IMR-90 (cell line): ENCODE results near the gene CYB5B. TPM values are rescaled to one million over a fixed set of nuclear protein-coding genes. Genes with fewer than 3 reads are reported as not detected.
A peak's percentile ranks its signal among the peaks of the same experiment; 100 is the strongest.

Source experiments
- ATAC-seq: fragments of 200-7000 bp; cut with Tn5 transposase; 2 replicates; pipeline ENCODE4 v1.9.1; 2020; ENCODE audit warnings: low read depth, mild to moderate bottlenecking, moderate library complexity
- BruUV-seq: library from RNA; stranded (reverse); fragments of 400-500 nt; replicated peaks from 2 replicates; lab custom pipeline; 2021; lab: Mats Ljungman, UMichigan
- CTCF ChIA-PET: fragments of 300-600 bp; formaldehyde crosslinking; extraction: SDS; loops from one replicate; lab custom pipeline; 2021; ENCODE audit warnings: antibody characterized with exemption; lab: Yijun Ruan, JAX
- POLR2A ChIA-PET: fragments of 300-600 bp; sonication (Branson Sonifier 250); formaldehyde crosslinking; loops from one replicate; lab custom pipeline; 2022; ENCODE audit warnings: antibody characterized with exemption; ENCODE audit not compliant: unreplicated experiment; lab: Charles Lee
- DNase-seq: peaks from one replicate; pipeline ENCODE4 v3.0.0; 2013
- H2AFZ ChIP-seq: replicated peaks from 2 replicates; pipeline ENCODE3; 2013; ENCODE audit warnings: low read length, mild to moderate bottlenecking; ENCODE audit not compliant: poor library complexity
- H2AK5ac ChIP-seq: 2 replicates; pipeline ENCODE4 v1.6.1; 2013; ENCODE audit warnings: low read depth, low read length, inconsistent platforms
- H2AK9ac ChIP-seq: replicated peaks from 2 replicates; pipeline ENCODE3; 2013; ENCODE audit warnings: mild to moderate bottlenecking, low read depth, low read length, moderate library complexity; ENCODE audit not compliant: poor library complexity
- H2BK120ac ChIP-seq: 2 replicates; pipeline ENCODE4 v1.6.1; 2013; ENCODE audit warnings: low read depth, low read length, inconsistent platforms
- H2BK15ac ChIP-seq: 3 replicates; pipeline ENCODE4 v1.6.1; 2013; ENCODE audit warnings: low read depth, low read length, inconsistent platforms
- H2BK20ac ChIP-seq: 2 replicates; pipeline ENCODE4 v1.6.1; 2013; ENCODE audit warnings: low read depth, mild to moderate bottlenecking, inconsistent platforms, low read length, moderate library complexity
- H2BK5ac ChIP-seq: 2 replicates; pipeline ENCODE4 v1.6.1; 2013; ENCODE audit warnings: mild to moderate bottlenecking, low read depth, low read length, inconsistent platforms; ENCODE audit not compliant: poor library complexity, severe bottlenecking
- H3K14ac ChIP-seq: replicated peaks from 2 replicates; pipeline ENCODE4 v1.6.1; 2013; ENCODE audit warnings: low read depth, low read length, inconsistent platforms
- H3K18ac ChIP-seq: 2 replicates; pipeline ENCODE4 v1.6.1; 2013; ENCODE audit warnings: low read depth, low read length, control low read depth
- H3K23ac ChIP-seq: 2 replicates; pipeline ENCODE4 v1.6.1; 2013; ENCODE audit warnings: low read depth, low read length, inconsistent platforms
- H3K27ac ChIP-seq: 2 replicates; pipeline ENCODE4 v1.5.1; 2013; ENCODE audit warnings: mild to moderate bottlenecking, control low read depth, low read length; ENCODE audit not compliant: insufficient read depth
- H3K27me3 ChIP-seq: 2 replicates; pipeline ENCODE4 v1.6.1; 2013; ENCODE audit warnings: low read length; ENCODE audit not compliant: control insufficient read depth, insufficient read depth
- H3K36me3 ChIP-seq: 2 replicates; pipeline ENCODE4 v1.6.1; 2013; ENCODE audit warnings: low read length, mixed read lengths; ENCODE audit not compliant: control insufficient read depth, insufficient read depth
- H3K4ac ChIP-seq: 2 replicates; pipeline ENCODE4 v1.6.1; 2013; ENCODE audit warnings: low read depth, low read length, inconsistent platforms
- H3K4me1 ChIP-seq: 2 replicates; pipeline ENCODE4 v1.6.1; 2013; ENCODE audit warnings: low read length, mixed read lengths; ENCODE audit not compliant: control insufficient read depth, insufficient read depth
- H3K4me2 ChIP-seq: 2 replicates; pipeline ENCODE4 v1.6.1; 2013; ENCODE audit warnings: low read depth, mild to moderate bottlenecking, control low read depth, low read length, moderate library complexity
- H3K4me3 ChIP-seq: 2 replicates; pipeline ENCODE4 v1.5.1; 2013; ENCODE audit warnings: low read depth, mild to moderate bottlenecking, control low read depth, low read length, moderate library complexity; ENCODE audit not compliant: insufficient read depth
- H3K56ac ChIP-seq: 2 replicates; pipeline ENCODE4 v1.6.1; 2013; ENCODE audit warnings: low read length, inconsistent platforms; ENCODE audit not compliant: insufficient read depth; ENCODE audit errors: extremely low read depth
- H3K79me1 ChIP-seq, 2 experiments: 2 replicates each; pipeline ENCODE4 v1.6.1; 2013; ENCODE audit warnings: low read length in 2 of 2, inconsistent platforms in 1 of 2, low read depth in 1 of 2
- H3K9ac ChIP-seq: 2 replicates; pipeline ENCODE4 v1.6.1; 2013; ENCODE audit warnings: low read depth, low read length, control low read depth
- H3K9me1 ChIP-seq: 2 replicates; pipeline ENCODE4 v1.6.1; 2013; ENCODE audit warnings: low read length, inconsistent platforms; ENCODE audit not compliant: insufficient read depth
- H3K9me3 ChIP-seq: 2 replicates; pipeline ENCODE4 v1.6.1; 2013; ENCODE audit warnings: low read length; ENCODE audit not compliant: control insufficient read depth, insufficient read depth
- H4K20me1 ChIP-seq: 2 replicates; pipeline ENCODE4 v1.6.1; 2013; ENCODE audit warnings: low read length, inconsistent platforms; ENCODE audit not compliant: insufficient read depth
- H4K5ac ChIP-seq: 2 replicates; pipeline ENCODE4 v1.6.1; 2013; ENCODE audit warnings: mild to moderate bottlenecking, low read depth, low read length, control low read depth
- H4K8ac ChIP-seq, 2 experiments: 2 replicates each; pipeline ENCODE4 v1.6.1; 2013; ENCODE audit warnings: low read depth in 2 of 2, low read length in 2 of 2, control low read depth in 1 of 2, inconsistent platforms in 1 of 2
- H4K91ac ChIP-seq: 2 replicates; pipeline ENCODE4 v1.6.1; 2013; ENCODE audit warnings: low read depth, low read length, inconsistent platforms; ENCODE audit not compliant: insufficient read depth
- CEBPB ChIP-seq: IDR thresholded peaks from 2 replicates; pipeline ENCODE4 v1.6.1; 2012; ENCODE audit warnings: low read depth, low read length, improper control_type of control experiment
- CHD1 ChIP-seq: IDR thresholded peaks from 2 replicates; pipeline ENCODE4 v1.6.1; 2012; ENCODE audit warnings: low read depth, low read length, improper control_type of control experiment
- CTCF ChIP-seq: conservative IDR thresholded peaks from 2 replicates; pipeline ENCODE4 v1.5.1; 2012; ENCODE audit warnings: mild to moderate bottlenecking, low read depth, low read length, improper control_type of control experiment
- MXI1 ChIP-seq: IDR thresholded peaks from 2 replicates; pipeline ENCODE4 v1.6.1; 2012; ENCODE audit warnings: low read depth, mild to moderate bottlenecking, low read length, moderate library complexity, borderline replicate concordance
- POLR2A ChIP-seq: IDR thresholded peaks from 2 replicates; pipeline ENCODE4 v1.6.1; 2012; ENCODE audit warnings: mild to moderate bottlenecking, low read depth, low read length
- RCOR1 ChIP-seq: IDR thresholded peaks from 2 replicates; pipeline ENCODE4 v1.6.1; 2012; ENCODE audit warnings: mild to moderate bottlenecking, low read length, improper control_type of control experiment; ENCODE audit not compliant: insufficient replicate concordance
- RFX5 ChIP-seq: IDR thresholded peaks from 2 replicates; pipeline ENCODE4 v1.8.0; 2012; ENCODE audit warnings: low read depth, mild to moderate bottlenecking, low read length, moderate library complexity
- SMC3 ChIP-seq: fragments of 150-350 bp; IDR thresholded peaks from 2 replicates; pipeline ENCODE4 v1.6.1; 2016; ENCODE audit warnings: low read depth, mild to moderate bottlenecking, antibody characterized with exemption, low read length, moderate library complexity
- USF2 ChIP-seq: fragments of 150-350 bp; IDR thresholded peaks from 2 replicates; pipeline ENCODE4 v1.6.1; 2017; ENCODE audit warnings: mild to moderate bottlenecking, antibody characterized with exemption, low read length, low read depth
- WGBS, 2 experiments: methylation state at CpG; one replicate each; pipeline versions ENCODE4 v1.1.5 to v1.1.7; 2013; ENCODE audit warnings: missing lambda C conversion rate in 2 of 2; ENCODE audit not compliant: insufficient read length in 1 of 2; ENCODE audit errors: extremely low coverage in 2 of 2; 5-methylcytosine and 5-hydroxymethylcytosine counted together
- dilution Hi-C: fragments of 300-500 bp; cut with HindIII; formaldehyde crosslinking; loops from one replicate; pipeline ENCODE4 v1.14.3; 2018; ENCODE audit warnings: low sequenced_read_pairs; ENCODE audit not compliant: unreplicated experiment
- in situ Hi-C: fragments of 300-500 bp; cut with MboI; formaldehyde crosslinking; loops from 3 replicates; pipeline ENCODE4 v1.14.3; 2019; ENCODE audit warnings: low sequenced_read_pairs, inconsistent platforms, mixed read lengths
- intact Hi-C: fragments of 100-400 bp; cut with micrococcal nuclease; formaldehyde crosslinking; loops from 2 replicates; pipeline ENCODE4 v1.10.0; 2022
- polyA plus RNA-seq, 3 experiments: library from polyadenylated mRNA; depleted of rRNA; stranded (reverse); fragments of >200 nt; gene quantifications; 2 replicates each; pipeline ENCODE4 v1.2.3, GENCODE V29; 2012; ENCODE audit warnings: low replicate concordance in 1 of 3
- total RNA-seq: library from RNA; depleted of rRNA; stranded (reverse); fragments of >200 nt; gene quantifications from 2 replicates; pipeline ENCODE4 v1.2.3, GENCODE V29; 2012
- TF ChIP-seq, protein P1 (sequence below): fragments of 150-350 bp; IDR thresholded peaks from 2 replicates; pipeline ENCODE4 v1.6.1; 2016; ENCODE audit warnings: low read depth, mild to moderate bottlenecking, low read length, moderate library complexity, borderline replicate concordance

Gene CYB5B
- total and polyA plus RNA-seq, 2 of the 4 experiments (the other 2 are of a cell fraction): 100 to 102 TPM

DNA sequence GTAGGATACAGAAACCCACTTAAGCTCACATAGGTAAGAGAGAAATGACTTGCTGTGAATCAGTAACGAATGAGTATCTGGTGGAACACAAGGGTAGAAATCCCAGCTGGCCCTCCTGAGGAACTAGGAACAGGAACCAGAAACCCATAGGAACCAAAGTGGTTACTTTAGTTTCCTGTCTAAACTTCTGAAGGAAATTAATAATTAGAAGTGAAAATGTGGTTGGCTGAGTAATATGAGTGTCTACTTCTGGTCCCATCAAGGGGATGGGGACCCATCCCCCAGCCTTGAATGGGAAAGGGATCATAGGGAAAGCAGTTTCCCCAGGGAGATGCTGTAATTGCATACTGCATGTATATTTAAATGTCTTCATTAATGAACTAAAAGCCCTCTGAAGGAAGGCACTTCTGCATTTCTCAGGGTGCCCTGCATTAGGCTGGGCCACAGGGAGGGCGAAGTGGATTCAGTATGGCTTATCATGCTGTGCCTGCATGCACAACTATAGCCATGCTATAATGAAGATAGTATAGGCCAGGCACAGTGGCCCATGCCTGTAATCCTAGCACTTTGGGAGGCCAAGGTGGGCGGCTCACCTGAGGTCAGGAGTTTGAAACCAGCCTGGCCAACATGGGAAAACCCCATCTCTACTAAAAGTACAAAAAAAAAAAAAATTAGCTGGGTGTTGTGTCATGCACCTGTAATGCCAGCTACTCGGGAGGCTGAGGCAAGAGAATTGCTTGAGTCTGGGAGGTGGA, 45.6 kb downstream of the CYB5B start (continued):
- no peak for TF ChIP-seq RCOR1

DNA sequence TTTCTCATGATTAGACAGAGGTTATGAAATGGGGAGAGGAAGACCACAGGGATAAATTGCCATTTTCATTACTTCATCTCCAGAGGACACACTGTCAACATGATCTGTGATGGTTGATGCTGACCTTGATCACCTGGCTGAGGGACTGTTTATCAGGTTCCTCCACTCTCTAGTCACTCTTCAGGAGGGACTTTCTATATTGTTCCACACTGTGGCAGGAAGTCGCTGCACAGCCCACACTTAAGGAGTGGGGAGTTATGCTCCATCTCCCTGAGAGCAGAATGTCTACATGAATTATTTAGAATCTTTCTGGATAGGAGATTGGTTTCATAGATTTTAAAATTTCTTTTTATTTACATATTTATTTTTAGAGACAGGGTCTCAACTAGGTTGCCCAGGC, 46.7 kb downstream of the CYB5B start:
- dilution Hi-C loops (no loop called here), intact Hi-C loops (no loop called here), in situ Hi-C loops (no loop called here)
- Histone ChIP-seq H3K18ac (no peak overlapping the region), H2BK15ac (no peak overlapping the region), H3K23ac (no peak overlapping the region), H3K4me3 (no peak overlapping the region), H3K4me2 (no peak overlapping the region), H3K27ac (no peak overlapping the region), H4K5ac (no peak overlapping the region), H2AK5ac (no peak overlapping the region), H3K9me3 (no peaks in the 10 kb centered on the region), H3K79me1 (peaks cover 6 to 15% of the 10 kb centered on the region in 2 experiments; a peak in 3 of 4 replicates), H2AK9ac (no peak overlapping the region), H4K20me1 (no peaks in the 10 kb centered on the region), H3K27me3 (no peaks in the 10 kb centered on the region), H4K8ac (peak overlapping the region in 1 of 2 experiments; percentile 24; a peak in 1 of 4 replicates), H3K36me3 (0 out of 2 replicates have a peak, but pooled peaks cover 2% of the 10 kb centered on the region), H2AFZ (no peak overlapping the region), H3K56ac (no peak overlapping the region), H2BK20ac (peak overlapping the region; percentile 66; the same call in 1 of the 2 replicates), H4K91ac (no peak overlapping the region), H3K9ac (no peak overlapping the region), H3K9me1 (peaks cover 8% of the 10 kb centered on the region), H3K4me1 (peaks cover 16% of the 10 kb centered on the region), H2BK120ac (no peak overlapping the region), H3K4ac (no peak overlapping the region), H2BK5ac (no peak overlapping the region), H3K14ac (no peak overlapping the region)
- ATAC-seq (no peak), DNase-seq (no peak)
- BruUV-seq: no TSS peak
- ChIA-PET POLR2A (no interaction called here), CTCF (interaction anchor here (0.9 kb wide), 1 partner anchor 74 kb away, joined by 5 read pairs; no protein-coding TSS in a partner anchor)
- TF ChIP-seq CTCF: no peak
- no peak for TF ChIP-seq SMC3
- TF ChIP-seq RFX5: no peak
- no peak for TF ChIP-seq USF2
- no peak for TF ChIP-seq MXI1
- TF ChIP-seq, protein P1, sequence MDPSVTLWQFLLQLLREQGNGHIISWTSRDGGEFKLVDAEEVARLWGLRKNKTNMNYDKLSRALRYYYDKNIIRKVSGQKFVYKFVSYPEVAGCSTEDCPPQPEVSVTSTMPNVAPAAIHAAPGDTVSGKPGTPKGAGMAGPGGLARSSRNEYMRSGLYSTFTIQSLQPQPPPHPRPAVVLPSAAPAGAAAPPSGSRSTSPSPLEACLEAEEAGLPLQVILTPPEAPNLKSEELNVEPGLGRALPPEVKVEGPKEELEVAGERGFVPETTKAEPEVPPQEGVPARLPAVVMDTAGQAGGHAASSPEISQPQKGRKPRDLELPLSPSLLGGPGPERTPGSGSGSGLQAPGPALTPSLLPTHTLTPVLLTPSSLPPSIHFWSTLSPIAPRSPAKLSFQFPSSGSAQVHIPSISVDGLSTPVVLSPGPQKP: no peak
- no peak for TF ChIP-seq POLR2A
- no peak for TF ChIP-seq CHD1
- no peak for TF ChIP-seq CEBPB
- WGBS, 2 experiments: no CpG with 5 or more reads among the region's 1 CpG
